COLO668 (cell line): ENCODE results near the gene SLC41A3.

Source experiments
- DNase-seq: peaks from one replicate; lab custom pipeline; 2025; ENCODE audit not compliant: unreplicated experiment; lab: John Stamatoyannopoulos, UW

The SLC41A3 gene

DNA sequence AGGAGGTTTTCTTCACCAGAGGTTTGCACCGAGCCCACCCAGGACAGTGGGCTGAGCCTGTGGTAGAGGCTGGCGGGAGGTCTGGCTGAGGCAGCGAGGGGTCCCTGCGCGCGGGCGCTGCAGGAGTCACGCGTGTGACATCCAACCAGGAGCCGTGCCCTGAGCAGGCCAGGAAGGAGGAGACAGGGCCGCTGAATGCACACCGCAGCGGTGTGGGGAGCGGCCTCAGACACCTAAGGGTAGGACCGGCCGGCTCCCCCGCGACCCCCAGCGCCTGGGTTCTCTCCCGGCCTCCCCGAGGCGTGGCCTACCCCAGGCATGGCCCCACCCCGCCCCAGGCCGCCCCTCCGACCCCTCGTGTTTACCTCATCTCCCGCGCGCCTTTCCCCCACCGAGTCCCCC lies 412 bp downstream of the SLC41A3 start:
- peak; percentile 57 for DNase-seq

DNA sequence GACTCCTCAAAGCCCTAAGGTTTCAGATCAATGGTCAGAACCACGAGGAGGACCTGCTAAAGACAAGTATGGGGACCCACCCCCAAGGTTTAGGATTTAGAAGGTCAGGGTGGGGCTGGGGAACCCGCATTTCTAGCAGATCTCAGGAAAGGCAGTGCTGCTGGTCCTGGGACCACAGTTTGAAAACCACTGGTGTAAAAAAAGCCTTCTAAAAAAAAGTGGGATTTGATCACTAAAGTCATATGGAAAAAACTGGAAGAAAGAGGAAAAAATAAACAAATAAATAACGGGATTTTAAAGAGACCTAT lies 832 bp downstream of the SLC41A3 start:
- no peak for DNase-seq

DNA sequence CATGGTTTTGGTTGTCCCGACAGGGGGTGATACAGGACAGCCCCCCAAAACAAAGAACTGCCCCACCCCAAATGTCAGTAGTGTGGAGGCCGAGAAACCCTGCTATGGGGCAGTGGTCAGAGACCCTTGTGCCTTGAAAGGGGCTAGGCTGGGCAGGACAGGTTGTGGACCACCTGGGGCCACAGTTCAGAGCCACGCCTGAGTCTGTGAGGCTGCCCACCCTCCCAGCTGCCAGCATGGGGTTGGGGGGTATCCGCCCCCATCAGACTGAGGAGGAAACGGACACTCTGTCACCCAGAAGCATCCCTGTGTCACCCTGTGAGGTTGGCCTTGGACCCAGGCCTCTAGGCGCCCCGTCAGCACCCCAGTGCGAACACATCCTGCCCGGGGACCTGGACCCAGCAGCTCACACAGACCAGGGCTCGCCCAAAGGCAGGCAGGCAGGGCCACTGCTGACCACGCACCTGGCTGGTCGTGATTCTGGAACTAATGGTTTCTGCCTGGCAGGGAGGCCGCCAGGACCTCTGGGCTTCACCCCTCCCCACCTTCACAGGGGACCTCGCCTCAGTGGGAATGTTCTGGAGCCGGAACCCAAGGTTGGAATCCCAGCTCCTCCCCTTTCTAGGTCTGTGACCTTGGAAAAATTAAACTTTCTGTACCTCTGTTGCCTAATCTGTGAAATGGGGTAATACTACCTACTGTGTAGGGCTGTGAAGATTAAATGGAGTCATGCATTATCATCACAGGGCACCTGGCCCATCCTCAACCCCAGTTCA lies 1.4 kb downstream of the SLC41A3 start:
- no peak for DNase-seq

DNA sequence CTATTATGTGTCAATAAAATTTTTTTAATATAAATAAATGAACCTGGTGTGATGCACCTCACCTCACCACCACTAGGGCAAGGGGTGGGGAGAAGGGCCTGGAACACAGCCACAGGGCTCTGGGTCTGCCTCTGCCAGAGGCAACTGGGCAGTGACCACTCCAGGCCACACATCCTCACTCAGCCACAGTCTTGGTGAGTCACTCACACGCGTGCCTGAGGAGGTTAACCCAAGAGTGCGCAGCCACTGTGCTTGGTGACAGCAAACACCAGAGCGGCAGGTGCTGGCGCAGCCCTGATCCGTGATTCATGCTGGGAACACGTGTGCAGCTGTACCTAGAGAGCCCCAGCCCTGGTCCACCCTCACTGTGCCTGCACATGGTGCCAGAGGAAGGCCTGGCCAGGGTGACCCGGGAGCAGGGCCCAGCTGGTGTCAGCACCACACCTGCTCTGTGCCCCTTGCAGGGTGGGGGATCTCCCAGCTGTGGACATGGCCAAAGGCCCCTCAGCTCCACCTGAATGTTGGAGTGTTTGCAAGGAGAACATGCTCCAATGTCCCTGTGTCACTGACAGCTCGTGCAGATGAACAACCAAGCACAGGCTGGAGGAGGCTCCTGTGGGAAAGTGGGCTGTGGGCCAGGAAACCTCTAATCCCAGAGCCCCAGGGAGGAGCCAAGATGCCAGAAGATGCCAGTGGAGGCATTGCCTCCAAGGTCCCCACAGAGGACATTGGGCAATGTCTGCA lies 2.1 kb downstream of the SLC41A3 start:
- peak; percentile 78 for DNase-seq

DNA sequence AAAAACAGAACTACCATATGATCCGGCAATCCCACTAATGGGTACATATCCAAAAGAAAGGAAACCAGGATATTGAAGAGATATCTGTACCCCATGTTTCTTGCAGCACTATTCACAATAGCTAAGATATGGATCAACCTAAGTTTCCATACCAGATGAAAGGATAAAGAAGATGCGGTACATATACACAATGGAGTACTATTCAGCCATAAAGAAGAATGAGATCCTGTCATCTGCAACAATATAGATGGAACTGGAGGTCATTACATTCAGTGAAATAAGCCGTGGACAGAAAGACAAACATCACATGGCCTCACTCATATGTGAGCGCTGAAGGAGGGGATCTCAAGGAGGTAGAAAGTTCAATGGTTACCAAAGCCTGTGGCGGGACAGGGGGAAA lies 3.0 kb downstream of the SLC41A3 start:
- DNase-seq, result no peak

DNA sequence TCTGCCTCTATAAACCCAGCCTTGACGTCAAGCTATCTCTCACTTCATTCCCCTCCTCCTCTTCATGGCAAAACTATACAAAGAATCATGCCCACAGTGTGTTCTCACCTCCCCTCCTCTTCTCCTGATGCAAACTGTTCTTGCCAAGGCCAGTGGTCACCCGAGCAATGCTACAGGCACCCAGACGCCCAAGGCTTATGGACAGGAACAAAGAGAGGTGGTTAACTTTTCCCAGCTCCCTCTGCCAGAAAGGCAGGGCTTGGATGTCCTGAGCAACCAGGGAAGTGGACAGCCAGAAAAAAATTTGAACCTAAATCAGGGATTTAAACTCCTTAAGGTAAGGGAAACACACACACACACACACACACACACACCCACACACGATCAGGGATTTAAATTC lies 5.1 kb downstream of the SLC41A3 start:
- DNase-seq, result no peak

DNA sequence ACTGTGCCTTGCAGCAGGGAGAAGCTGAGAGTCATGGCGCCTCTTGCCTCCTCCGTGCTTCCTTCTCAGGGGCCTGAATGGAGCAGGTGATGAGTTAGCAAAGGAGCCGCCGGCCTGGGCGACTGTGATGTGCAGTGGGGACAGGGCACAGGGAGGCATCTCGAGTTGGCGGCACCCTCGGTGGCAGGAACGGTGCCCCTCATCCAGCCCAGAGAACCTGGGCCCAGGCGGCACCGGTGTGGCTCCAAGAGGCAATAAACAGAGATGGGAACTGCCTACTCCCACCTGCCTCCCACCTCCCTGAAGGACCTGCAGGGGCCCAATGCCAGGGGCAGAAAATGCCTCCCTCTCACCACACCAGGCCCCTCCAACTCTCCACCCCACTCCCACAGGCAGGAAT lies 6.2 kb downstream of the SLC41A3 start:
- no peak for DNase-seq

DNA sequence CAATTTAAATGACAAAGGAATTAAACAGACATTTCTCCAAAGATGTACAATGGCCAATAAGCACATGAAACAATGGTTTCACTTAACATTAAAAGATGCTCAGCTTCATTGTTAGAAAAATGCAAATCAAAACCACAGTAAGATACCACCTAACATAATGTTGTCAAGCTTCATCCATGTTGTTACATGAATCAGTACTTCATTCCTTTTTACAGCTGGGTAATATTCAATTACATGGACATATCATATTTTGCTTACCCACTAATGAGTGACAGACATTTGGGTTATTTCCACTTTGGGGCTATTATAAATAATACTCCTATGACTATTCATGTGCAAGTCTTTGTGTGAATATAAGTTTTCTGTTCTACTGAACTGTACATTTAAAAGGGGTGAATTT lies 7.8 kb downstream of the SLC41A3 start:
- no peak for DNase-seq

DNA sequence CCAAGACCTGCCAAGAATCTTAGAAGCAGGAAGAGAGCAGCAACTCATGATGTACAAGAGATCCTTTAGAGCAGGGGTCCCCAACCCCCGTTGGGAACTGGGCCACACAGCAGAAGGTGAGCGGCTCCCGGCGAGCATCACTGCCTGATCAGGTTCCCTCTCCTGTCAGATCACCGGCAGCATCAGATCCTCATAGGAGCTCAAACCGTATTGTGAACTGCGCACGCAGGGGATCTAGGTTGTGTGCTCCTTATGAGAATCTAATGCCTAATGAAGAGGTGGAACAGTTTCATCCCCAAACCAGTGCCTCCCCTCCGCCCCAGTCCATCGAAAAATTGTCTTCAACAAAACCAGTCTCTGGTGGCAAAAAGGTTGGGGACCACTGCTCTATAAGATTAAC lies 13.8 kb downstream of the SLC41A3 start:
- DNase-seq, result no peak

DNA sequence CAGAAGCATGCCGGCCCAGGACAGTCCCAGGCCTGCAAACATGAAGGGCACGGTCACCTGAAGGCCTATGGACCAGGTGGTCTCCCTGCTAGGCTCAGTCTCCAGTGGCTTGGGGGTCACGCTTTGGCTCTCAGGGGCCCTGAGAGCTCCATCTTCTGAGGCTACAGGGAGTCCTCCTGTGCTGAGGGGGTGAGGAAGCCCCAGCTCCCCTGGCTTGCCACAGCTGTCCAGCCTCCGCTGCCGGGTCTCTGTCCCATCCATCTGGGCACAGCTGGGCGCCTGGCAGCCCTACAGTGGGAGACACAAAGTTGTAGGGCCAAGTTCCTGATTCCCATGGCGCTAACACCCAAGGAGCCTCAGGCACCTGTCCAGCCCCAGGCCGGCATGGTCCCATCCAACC lies 16.0 kb downstream of the SLC41A3 start:
- no peak for DNase-seq

DNA sequence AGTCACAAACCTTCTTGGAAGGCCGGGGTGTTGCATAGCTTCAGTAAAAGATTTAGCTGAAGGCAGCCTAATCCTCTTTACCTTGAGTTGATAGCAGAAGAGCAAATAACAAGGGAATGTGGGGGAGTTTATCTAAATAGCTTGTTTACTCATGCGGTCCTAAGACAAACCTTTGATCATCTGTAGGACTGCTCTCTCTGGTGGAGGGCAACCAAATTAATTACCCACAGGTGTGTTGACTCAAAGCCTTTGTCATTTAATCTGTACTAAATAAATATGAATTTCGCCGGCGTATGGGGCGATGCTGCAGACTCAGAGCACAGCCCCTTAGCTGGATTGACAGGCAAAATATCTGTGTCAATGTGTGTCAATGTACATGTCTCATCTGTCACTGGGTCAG lies 17.2 kb downstream of the SLC41A3 start:
- peak; percentile 6 for DNase-seq

DNA sequence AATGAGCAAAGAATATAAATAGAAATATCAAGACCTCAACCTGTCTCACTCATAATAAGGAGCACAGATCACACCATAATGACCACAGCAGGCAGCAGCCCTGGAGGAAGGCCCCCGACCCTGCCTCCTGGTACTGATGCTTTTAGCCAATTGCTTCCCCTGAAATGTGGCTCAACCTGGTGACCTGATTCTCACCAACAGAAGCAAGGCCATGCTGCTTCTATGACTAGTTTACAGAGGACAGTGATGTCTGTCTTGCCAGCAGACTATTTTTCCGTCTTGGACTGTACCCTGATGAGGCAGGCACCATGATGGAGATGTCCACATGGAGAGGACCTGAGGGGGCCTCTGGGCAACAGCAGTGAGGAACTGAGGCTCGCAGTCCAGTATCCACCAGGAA lies 18.0 kb downstream of the SLC41A3 start:
- no peak for DNase-seq

DNA sequence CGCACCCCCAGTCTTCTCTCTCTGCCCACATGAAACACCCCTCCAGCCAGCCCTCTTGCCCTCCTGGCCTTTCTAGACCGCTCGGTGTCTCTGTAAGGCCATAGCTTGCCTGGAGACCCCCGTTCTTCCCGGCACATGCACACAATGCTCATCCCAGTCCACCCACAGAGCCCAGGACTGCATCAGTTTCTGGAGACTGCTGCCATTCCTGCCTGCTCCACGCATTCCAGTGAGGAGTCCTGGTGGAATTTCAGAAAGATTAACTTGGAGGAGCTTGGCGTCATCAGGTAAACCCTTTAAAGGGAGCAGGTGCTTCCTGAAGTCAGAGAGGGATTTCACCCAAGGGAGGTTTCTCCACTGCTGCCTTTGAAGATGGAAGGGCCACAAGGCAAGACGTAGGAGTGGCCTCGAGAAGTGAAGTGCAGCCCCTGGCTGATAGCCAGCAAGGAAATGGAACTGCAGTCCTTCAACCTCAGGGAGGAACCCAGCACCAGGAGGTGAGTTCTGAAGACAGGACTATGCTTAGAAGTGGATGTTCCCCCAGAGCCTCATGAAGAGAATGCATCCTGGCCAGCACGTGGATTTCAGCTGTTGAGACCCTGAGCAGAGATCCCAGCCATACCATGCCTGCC lies 19.2 kb downstream of the SLC41A3 start:
- peak; percentile 1 for DNase-seq

DNA sequence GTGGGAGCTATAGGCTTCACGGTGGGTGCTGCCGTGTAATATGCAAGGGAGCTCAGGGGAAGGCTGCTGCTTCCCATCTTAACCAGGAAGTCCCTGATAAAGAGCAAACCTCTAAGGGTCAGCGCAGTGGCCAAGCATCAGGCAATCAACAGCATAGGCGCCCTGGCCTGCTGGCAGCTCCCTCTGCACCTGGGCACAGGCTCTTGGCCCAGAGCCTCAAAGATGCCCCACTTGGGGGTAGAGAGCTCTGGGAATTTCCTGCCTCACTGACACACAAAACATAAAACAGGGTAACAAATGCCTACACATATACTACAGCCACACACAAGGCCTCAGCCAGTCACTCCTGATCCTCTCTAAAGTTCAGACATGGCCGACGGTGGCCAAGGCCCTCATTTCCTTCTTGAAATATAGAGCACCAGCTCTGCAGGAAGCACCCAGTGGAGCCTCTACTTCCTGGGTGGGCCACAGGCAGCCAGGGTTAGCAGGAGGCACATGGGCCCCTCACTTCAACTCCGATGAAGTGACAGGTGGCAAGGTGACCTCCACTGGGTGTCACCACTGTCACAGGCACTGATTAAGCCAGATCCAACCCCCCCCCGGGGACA lies 20.5 kb downstream of the SLC41A3 start:
- no peak for DNase-seq

DNA sequence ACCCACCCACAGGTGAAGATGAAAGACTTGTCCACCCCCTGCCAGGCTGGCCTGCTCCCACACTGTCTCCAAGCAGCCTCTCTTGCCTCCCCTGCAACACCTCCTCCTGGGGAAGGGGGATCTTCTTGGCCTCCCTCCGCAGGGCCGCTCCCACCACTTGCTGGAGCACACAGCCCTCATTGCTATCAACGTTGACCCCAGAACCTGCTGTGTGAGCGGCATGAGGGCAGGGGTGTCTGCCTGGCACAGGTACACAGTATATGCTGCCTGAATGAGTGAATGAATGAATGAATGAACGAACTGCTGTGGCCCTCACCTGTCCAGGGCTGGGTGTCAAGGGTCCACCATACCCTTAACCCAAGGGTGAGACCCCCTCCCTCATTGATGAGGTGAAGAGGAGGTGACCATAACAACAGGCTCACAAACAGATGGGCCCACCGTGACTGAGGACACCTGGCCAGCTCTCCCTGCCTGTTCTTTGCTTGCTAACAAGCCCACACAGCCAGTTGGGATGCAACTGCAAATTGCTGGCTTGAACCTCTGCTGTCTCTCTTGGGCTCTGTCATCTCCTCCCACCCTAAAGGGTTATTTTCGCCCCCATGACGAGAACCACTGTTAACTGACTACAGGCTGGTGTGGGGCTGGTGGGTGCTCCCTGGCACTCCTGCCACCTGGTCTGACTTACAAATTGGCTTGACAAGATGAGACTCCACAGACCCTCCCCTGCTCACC lies 22.5 kb downstream of the SLC41A3 start:
- DNase-seq, result no peak

DNA sequence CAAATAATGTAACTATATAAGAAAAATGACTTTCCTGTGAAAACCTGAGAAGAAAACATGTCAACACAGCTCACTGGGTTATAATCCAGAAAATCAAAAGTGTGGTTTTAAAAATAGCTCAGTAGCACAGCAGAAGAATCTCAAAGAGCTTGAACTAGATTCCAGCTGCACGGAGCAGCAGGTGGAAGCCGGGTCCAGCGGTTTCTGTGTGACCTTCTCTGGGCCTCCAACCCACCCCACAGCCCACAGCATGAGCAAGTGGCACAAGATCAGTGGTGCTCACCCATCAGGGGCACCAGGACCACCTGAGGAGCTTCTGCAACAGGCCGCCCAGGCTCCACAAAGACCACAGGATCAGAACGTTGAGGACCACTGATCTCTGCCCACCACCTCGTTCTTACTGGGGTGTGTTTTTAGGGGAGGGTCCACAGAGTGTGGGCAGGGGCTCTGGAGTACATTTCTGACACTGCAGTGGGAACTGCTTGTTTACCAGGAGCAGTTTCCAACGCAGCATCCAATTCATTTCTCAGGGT lies 23.2 kb downstream of the SLC41A3 start:
- no peak for DNase-seq

DNA sequence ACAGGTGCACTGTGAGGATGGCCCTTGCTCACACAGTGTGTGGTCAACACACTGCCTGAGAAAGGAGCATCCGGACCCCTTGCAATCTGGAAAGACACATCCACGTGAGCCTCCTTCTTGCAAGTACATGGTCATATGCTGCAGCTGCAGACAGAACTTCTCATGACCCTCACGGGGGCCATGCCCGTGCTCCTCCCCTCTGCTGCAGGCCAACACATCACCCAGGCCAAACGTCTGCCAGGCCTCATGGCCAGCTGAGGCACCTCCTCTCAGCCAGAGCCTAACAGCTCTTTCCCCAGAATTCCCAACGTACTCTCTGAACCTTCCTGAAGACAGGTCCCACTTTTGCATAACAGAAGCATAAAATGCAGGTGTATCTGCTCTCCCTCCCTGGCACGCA lies 25.3 kb downstream of the SLC41A3 start:
- DNase-seq, result no peak

DNA sequence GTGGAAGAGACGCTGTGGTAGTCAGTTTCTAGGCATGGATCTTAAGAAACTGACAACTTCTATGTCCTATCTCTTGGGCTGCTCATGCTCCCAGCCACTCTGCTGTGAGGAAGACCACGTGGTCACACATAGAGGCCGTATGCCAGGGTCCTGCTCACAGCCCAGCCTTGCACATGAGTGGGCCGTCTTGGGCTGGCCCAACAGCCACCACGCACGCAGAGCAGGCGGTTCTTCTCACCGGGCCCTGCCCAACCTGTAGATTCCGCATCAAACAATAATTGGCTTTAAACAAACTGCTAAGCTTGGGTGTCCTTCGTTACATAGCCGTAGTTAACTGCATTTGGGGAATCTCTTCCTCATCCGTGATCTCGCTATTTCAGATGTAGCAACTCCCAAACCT lies 26.0 kb downstream of the SLC41A3 start:
- no peak for DNase-seq

DNA sequence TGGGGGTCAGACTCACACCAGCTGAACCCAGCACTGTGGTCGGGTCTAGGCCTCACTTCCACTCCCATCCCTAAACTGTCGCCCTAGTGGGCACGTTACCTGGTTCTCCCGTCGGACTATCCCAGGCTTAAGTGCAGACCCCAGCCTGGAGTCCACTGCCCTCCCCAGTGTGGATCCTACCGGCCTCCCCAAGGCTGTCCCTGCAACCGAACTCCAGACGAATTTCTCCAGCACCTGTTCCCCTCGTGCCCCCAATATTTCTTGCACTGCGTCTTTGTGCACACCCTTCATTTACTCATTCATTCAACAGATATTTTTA lies 26.5 kb downstream of the SLC41A3 start:
- no peak for DNase-seq

DNA sequence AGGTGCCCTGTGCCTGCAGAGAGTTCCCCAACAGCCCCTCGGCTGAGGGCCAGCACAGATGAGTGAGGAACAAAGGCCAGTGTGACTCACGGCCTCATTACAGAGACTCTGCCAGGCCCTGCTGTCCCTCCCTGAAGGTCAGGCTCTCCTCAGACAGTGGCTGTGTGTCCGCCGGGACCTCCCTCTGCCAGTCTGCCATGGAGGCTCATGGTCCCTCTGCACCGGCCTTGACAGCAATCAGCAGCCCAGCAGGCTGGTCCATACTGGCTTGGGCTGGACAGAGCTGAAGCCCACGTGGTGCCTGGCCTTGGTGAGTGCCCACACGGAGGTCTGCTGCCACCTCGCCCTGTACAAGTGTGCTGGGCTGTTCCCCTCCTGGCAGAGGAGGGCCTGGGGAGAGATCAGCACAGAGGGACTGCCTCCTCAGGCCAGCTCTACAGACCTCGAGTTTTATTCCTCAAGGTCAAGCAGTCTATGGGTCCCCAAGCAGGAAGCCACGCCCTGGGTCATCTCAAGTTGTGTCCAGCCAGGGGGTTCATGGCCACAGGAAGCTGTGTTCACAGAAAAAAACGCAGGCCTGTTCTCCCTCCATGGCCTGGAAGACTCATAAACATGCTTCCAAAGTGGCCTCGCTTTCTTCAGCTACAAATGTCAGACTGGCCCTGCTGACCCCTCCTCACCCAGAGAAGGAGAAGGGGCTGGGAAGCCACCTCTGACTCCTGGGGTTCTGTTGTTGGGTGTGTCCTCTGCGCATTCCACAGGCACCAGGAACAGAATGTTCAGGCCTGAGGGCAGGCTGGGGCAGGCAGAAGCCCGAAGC lies 27.0 kb downstream of the SLC41A3 start:
- no peak for DNase-seq
